Glutamatergic neuron (in vitro differentiated cells): ENCODE results near the gene ISL1. TPM values are rescaled to one million over a fixed set of nuclear protein-coding genes. Genes with fewer than 3 reads are reported as not detected.

Experiments used
- DNase-seq: peaks from one replicate; pipeline ENCODE4 v3.0.0; 2022
- H3K27ac Mint-ChIP-seq: one replicate; pipeline ENCODE4 v1.8.0; 2020; ENCODE audit warnings: mild to moderate bottlenecking, mixed read lengths, inconsistent platforms; ENCODE audit not compliant: unreplicated experiment
- H3K27me3 Mint-ChIP-seq: one replicate; pipeline ENCODE4 v1.8.0; 2020; ENCODE audit warnings: mild to moderate bottlenecking, moderate library complexity, mixed read lengths, inconsistent platforms; ENCODE audit not compliant: unreplicated experiment
- H3K36me3 Mint-ChIP-seq: one replicate; pipeline ENCODE4 v1.8.0; 2020; ENCODE audit warnings: mild to moderate bottlenecking, mixed read lengths, inconsistent platforms; ENCODE audit not compliant: unreplicated experiment
- H3K4me1 Mint-ChIP-seq: one replicate; pipeline ENCODE4 v1.8.0; 2020; ENCODE audit warnings: mild to moderate bottlenecking, low read depth, mixed read lengths, inconsistent platforms; ENCODE audit not compliant: unreplicated experiment
- H3K4me3 Mint-ChIP-seq: one replicate; pipeline ENCODE4 v1.8.0; 2020; ENCODE audit warnings: mild to moderate bottlenecking, mixed read lengths, inconsistent platforms; ENCODE audit not compliant: unreplicated experiment
- H3K9me3 Mint-ChIP-seq: one replicate; pipeline ENCODE4 v1.8.0; 2020; ENCODE audit warnings: mild to moderate bottlenecking, moderate library complexity, mixed read lengths, inconsistent platforms; ENCODE audit not compliant: unreplicated experiment
- total RNA-seq: library from RNA; stranded (reverse); fragmentation: NEBNext Ultra II Directional; extraction: Animal tissue kit (Norgen Biotek cat#: 25700); gene quantifications from one replicate; pipeline ENCODE4 v1.2.1, GENCODE V29; 2021; ENCODE audit not compliant: unreplicated experiment
- TF ChIP-seq, protein P1 (sequence below): fragments of 200-600 bp; sonication (generic); IDR thresholded peaks from one replicate; pipeline ENCODE4 v1.5.0; 2021; ENCODE audit not compliant: partially characterized antibody, unreplicated experiment

The ISL1 gene
- total RNA-seq, 1 donor from 2014 or later, result 152 TPM

DNA sequence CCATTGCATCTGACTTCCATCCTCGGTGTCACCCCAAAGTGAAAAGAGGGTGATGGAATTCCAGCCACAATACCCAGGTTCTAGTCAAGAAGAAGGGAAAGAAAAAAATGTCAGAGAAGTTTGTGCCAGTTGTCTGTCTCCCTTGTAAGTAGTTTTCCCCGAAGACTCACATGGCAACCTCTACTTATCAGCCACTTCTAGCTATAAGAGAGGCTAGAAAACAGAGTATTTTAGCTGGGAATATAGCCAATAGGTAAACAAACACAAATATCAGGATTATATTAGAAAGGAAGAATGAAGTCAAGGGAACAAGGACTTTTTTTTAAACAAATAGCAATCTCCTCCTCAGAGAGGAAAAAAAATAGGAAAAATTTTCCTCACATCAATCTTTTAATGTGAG lies 12.2 kb upstream of the ISL1 start:
- DNase-seq, result no peak
- Mint-ChIP-seq H3K36me3 (no peaks in the 10 kb centered on the region), H3K27ac (no peak overlapping the region), H3K27me3 (peaks cover 5% of the 10 kb centered on the region), H3K4me1 (peaks cover 28% of the 10 kb centered on the region), H3K9me3 (peaks cover 5% of the 10 kb centered on the region), H3K4me3 (no peak overlapping the region)
- TF ChIP-seq, protein P1, sequence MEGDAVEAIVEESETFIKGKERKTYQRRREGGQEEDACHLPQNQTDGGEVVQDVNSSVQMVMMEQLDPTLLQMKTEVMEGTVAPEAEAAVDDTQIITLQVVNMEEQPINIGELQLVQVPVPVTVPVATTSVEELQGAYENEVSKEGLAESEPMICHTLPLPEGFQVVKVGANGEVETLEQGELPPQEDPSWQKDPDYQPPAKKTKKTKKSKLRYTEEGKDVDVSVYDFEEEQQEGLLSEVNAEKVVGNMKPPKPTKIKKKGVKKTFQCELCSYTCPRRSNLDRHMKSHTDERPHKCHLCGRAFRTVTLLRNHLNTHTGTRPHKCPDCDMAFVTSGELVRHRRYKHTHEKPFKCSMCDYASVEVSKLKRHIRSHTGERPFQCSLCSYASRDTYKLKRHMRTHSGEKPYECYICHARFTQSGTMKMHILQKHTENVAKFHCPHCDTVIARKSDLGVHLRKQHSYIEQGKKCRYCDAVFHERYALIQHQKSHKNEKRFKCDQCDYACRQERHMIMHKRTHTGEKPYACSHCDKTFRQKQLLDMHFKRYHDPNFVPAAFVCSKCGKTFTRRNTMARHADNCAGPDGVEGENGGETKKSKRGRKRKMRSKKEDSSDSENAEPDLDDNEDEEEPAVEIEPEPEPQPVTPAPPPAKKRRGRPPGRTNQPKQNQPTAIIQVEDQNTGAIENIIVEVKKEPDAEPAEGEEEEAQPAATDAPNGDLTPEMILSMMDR, result no peak

DNA sequence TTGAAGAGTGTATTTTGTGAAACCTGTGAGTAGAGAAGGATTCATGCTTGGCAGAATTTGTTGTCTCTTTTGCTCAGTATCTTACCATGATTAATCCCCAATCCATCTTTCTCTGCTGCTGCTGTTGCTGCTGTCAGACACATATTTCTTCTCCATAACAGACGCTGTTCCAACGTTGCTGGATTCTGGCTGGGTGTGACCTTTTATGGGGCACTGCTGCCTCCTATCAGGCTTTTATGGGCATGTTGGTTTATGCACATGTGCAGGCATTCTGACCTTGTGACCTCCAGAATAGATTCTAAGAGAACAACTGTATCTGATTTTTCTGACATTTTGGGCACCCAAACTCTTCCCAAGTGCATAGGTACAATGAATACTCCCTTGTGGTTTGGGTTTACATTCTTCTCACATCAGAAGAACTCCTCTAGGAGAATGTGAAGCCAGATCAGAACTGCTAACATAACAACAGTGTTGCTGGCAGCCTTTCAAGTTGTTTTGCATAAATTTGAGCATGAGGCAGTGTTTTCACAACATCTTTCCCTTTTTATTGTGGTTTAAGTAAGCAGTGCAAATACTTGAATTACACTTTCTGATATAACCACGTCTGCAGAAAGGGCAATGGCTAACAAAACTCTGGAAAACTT lies 9.2 kb upstream of the ISL1 start:
- peak overlapping the region; percentile 21 for H3K4me3 Mint-ChIP-seq
- H3K4me1 Mint-ChIP-seq, result peaks cover 47% of the 10 kb centered on the region
- peak; percentile 22 for DNase-seq
- H3K9me3 Mint-ChIP-seq, result peaks cover 17% of the 10 kb centered on the region
- H3K27me3 Mint-ChIP-seq, result peaks cover 13% of the 10 kb centered on the region
- TF ChIP-seq, protein P1, result no peak
- H3K27ac Mint-ChIP-seq, result peak overlapping the region; percentile 21
- H3K36me3 Mint-ChIP-seq, result no peaks in the 10 kb centered on the region

DNA sequence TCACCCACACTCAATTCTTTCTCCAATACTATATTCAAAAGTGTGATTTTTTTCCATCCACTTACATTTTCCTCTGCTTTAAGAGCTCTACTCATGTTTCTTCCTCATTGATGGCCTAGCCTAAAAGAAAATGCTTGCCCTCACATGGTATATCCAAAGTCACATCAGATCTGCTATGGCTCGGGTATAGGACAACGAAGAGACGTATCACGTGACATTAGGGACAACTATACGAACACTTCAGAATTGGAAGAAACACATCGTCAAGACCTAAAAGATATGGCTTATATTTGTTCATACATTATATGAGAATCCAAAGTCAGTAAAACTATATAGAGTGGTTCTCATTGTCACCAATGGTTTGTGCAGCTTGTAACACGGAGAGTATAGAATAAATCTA lies 8.2 kb upstream of the ISL1 start:
- H3K4me1 Mint-ChIP-seq, result peaks cover 54% of the 10 kb centered on the region
- no peak overlapping the region for H3K27ac Mint-ChIP-seq
- peaks cover 21% of the 10 kb centered on the region for H3K27me3 Mint-ChIP-seq
- peak overlapping the region; percentile 0 for H3K4me3 Mint-ChIP-seq
- no peaks in the 10 kb centered on the region for H3K36me3 Mint-ChIP-seq
- peaks cover 28% of the 10 kb centered on the region for H3K9me3 Mint-ChIP-seq
- TF ChIP-seq, protein P1, result no peak
- DNase-seq, result no peak

DNA sequence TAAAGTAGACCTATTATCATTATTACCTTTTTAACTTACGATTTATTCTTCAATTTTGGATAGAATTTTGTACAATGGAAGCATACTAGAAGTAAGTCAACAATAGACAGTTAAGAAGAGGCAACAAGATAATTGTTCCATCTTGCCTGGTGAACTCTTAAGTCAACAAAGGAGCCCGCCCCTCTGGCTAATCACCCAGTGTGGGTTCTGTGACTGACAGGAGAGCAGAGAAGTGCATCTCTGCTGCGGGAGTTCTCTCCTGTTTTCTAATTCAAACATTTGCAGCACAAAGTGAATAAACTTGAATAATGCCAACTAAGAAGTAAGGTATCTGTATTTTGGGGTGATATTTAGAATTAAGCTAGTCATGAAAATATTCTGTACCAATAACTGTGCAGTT lies 6.7 kb upstream of the ISL1 start:
- H3K4me1 Mint-ChIP-seq, result peaks cover 59% of the 10 kb centered on the region
- H3K4me3 Mint-ChIP-seq, result peak overlapping the region; percentile 99
- peak; percentile 47 for DNase-seq
- peak overlapping the region; percentile 99 for H3K27ac Mint-ChIP-seq
- TF ChIP-seq, protein P1, result no peak
- H3K27me3 Mint-ChIP-seq, result peaks cover 27% of the 10 kb centered on the region
- H3K9me3 Mint-ChIP-seq, result peaks cover 35% of the 10 kb centered on the region
- peaks cover 4% of the 10 kb centered on the region for H3K36me3 Mint-ChIP-seq
